ENCODE data around the gene GPR183.

The GPR183 gene

GRCh38 chr13:99311748-99312492 is 4.7 kb upstream of the GPR183 start:
- DNase-seq: no peak

- no peak for DNase-seq
These were observed 3.9 kb upstream of the GPR183 start for GRCh38 chr13:99311137-99311536.

GRCh38 chr13:99310382-99311031 is 3.3 kb upstream of the GPR183 start:
- DNase-seq: no peak

GRCh38 chr13:99308471-99309087 is 1.4 kb upstream of the GPR183 start:
- DNase-seq: no peak

GRCh38 chr13:99307648-99308339 is 595 bp upstream of the GPR183 start:
- peak; percentile 76 for DNase-seq

- no peak for DNase-seq
These were observed 1.6 kb downstream of the GPR183 start for GRCh38 chr13:99305566-99305965.

GRCh38 chr13:99305158-99305557 is 2.0 kb downstream of the GPR183 start:
- DNase-seq: peak; percentile 37

GRCh38 chr13:99304541-99304940 is 2.7 kb downstream of the GPR183 start:
- DNase-seq: peak; percentile 26

GRCh38 chr13:99303863-99304521 is 3.2 kb downstream of the GPR183 start:
- DNase-seq: peak; percentile 75

- no peak for DNase-seq
These were observed 4.3 kb downstream of the GPR183 start for GRCh38 chr13:99302637-99303505.

- DNase-seq: no peak
These were observed 5.1 kb downstream of the GPR183 start for GRCh38 chr13:99301913-99302636.

GRCh38 chr13:99301056-99301838 is 6.0 kb downstream of the GPR183 start:
- DNase-seq: no peak

- no peak for DNase-seq
These were observed 7.3 kb downstream of the GPR183 start for GRCh38 chr13:99299920-99300341.

GRCh38 chr13:99299256-99299919 is 7.8 kb downstream of the GPR183 start:
- DNase-seq: no peak

GRCh38 chr13:99298056-99298455 is 9.1 kb downstream of the GPR183 start:
- no peak for DNase-seq

GRCh38 chr13:99297331-99297730 is 9.9 kb downstream of the GPR183 start:
- no peak for DNase-seq

GRCh38 chr13:99296398-99296797 is 10.8 kb downstream of the GPR183 start:
- no peak for DNase-seq

- no peak for DNase-seq
These were observed 11.5 kb downstream of the GPR183 start for GRCh38 chr13:99295488-99296252.

GRCh38 chr13:99294958-99295357 is 12.2 kb downstream of the GPR183 start:
- DNase-seq: no peak

Data from CD4-positive, alpha-beta T cell treated with Interleukin-17A for 4 hours (primary cell).